HepG2 (cell line): ENCODE measurements around the gene UBAP1L. TPM values are rescaled to one million over a fixed set of nuclear protein-coding genes. Genes with fewer than 3 reads are reported as not detected.

ENCODE experiments used
- ATAC-seq: fragments of 200-7000 bp; cut with Tn5 transposase; 3 replicates; pipeline ENCODE4 v1.9.1; 2020; ENCODE audit warnings: mild to moderate bottlenecking, moderate library complexity
- BruUV-seq: library from RNA; stranded (reverse); fragments of 400-500 nt; replicated peaks from 2 replicates; lab custom pipeline; 2021; lab: Mats Ljungman, UMichigan
- CTCF ChIA-PET: fragments of 300-600 bp; formaldehyde crosslinking; extraction: SDS; loops from one replicate; lab custom pipeline; 2021; ENCODE audit warnings: low total read pairs, inconsistent platforms, low intra/inter-chr PET ratio; lab: Yijun Ruan, JAX
- POLR2A ChIA-PET: fragments of 350-600 bp; sonication (Branson Sonifier 250); formaldehyde crosslinking; loops from one replicate; lab custom pipeline; 2020; ENCODE audit warnings: antibody characterized with exemption, inconsistent platforms; lab: Yijun Ruan, JAX
- DNase-seq: peaks from one replicate; pipeline ENCODE4 v3.0.0-alpha.2; 2015; ENCODE audit warnings: low spot score
- FAIRE-seq: peaks from 3 replicates; lab custom pipeline; 2011; peaks lifted over from hg19 to GRCh38; lab: Jason Lieb, UNC
- H2AFZ ChIP-seq: one replicate; pipeline ENCODE4 v1.6.1; 2011; ENCODE audit warnings: low read length, inconsistent platforms
- H3K27ac ChIP-seq: fragments of 300-600 bp; 3 replicates; pipeline ENCODE4 v1.8.0; 2011; ENCODE audit warnings: mixed run types, mild to moderate bottlenecking, mixed read lengths, low read length, inconsistent platforms; ENCODE audit not compliant: insufficient read depth; ENCODE audit errors: extremely low read length
- H3K27me3 ChIP-seq, 2 experiments: fragments of 200-600 bp in 1 of 2; 2 replicates in 1 of 2; 3 replicates in 1 of 2; pipeline versions ENCODE4 v1.6.0 to v1.8.0; 2011; ENCODE audit warnings: low read length in 2 of 2, mild to moderate bottlenecking in 2 of 2, moderate library complexity in 2 of 2, inconsistent platforms in 1 of 2; ENCODE audit not compliant: insufficient read depth in 2 of 2, control insufficient read depth in 1 of 2
- H3K36me3 ChIP-seq, 2 experiments: fragments of 200-600 bp in 1 of 2; replicated peaks in 1 of 2; 2 replicates in 1 of 2; 3 replicates in 1 of 2; pipeline versions ENCODE4 v1.5.1 to v1.8.0; 2011; ENCODE audit warnings: low read length in 2 of 2, inconsistent platforms in 1 of 2; ENCODE audit not compliant: insufficient read depth in 2 of 2, control insufficient read depth in 1 of 2
- H3K4me1 ChIP-seq: 2 replicates; pipeline ENCODE4 v1.5.1; 2012; ENCODE audit warnings: low read length, inconsistent platforms; ENCODE audit not compliant: insufficient read depth
- H3K4me2 ChIP-seq: 2 replicates; pipeline ENCODE4 v1.6.0; 2011; ENCODE audit warnings: low read depth, low read length, inconsistent platforms
- H3K4me3 ChIP-seq, 3 experiments: fragments of 200-600 bp in 1 of 3; sonication (generic), shearing (Covaris generic) in 1 of 3; replicated peaks in 1 of 3; 2 replicates each; pipeline ENCODE4 v1.5.1; 2011 to 2016; ENCODE audit warnings: low read length in 3 of 3, inconsistent platforms in 2 of 3, low read depth in 2 of 3, mild to moderate bottlenecking in 2 of 3, control low read depth in 1 of 3, mixed read lengths in 1 of 3; ENCODE audit not compliant: insufficient read depth in 1 of 3
- H3K79me2 ChIP-seq: one replicate; pipeline ENCODE4 v1.6.1; 2011; ENCODE audit warnings: low read length, inconsistent platforms; ENCODE audit not compliant: insufficient read depth
- H3K9ac ChIP-seq: 2 replicates; pipeline ENCODE4 v1.6.0; 2011; ENCODE audit warnings: mild to moderate bottlenecking, low read depth, low read length, inconsistent platforms; ENCODE audit not compliant: insufficient read depth
- H3K9me3 ChIP-seq: 2 replicates; pipeline ENCODE4 v1.5.1; 2012; ENCODE audit warnings: mild to moderate bottlenecking, low read length
- H4K20me1 ChIP-seq: 2 replicates; pipeline ENCODE4 v1.6.0; 2011; ENCODE audit warnings: inconsistent platforms, mild to moderate bottlenecking, low read length, moderate library complexity; ENCODE audit not compliant: insufficient read depth
- EP300 ChIP-seq, 3 experiments: sonication (generic) in 1 of 3; formaldehyde crosslinking in 1 of 3; IDR thresholded peaks; 2 replicates each; pipeline versions ENCODE4 v1.5.1 to v1.6.1; 2011 to 2020; ENCODE audit warnings: low read depth in 2 of 3, low read length in 2 of 3, borderline replicate concordance in 1 of 3, improper control_type of control experiment in 1 of 3, mild to moderate bottlenecking in 1 of 3, missing genetic modification reagents in 1 of 3, moderate library complexity in 1 of 3
- FOSL2 ChIP-seq: sonication (generic); formaldehyde crosslinking; IDR thresholded peaks from 2 replicates; pipeline ENCODE4 v1.4.0; 2020; ENCODE audit warnings: missing genetic modification reagents
- HNF4A ChIP-seq: sonication (generic); formaldehyde crosslinking; IDR thresholded peaks from 2 replicates; pipeline ENCODE4 v1.4.0; 2020; ENCODE audit warnings: missing genetic modification reagents
- NFE2L2 ChIP-seq: fragments of 150-350 bp; IDR thresholded peaks from 2 replicates; pipeline ENCODE4 v1.6.1; 2014; ENCODE audit warnings: low read length
- NFKB2 ChIP-seq: sonication (generic); formaldehyde crosslinking; IDR thresholded peaks from 2 replicates; pipeline ENCODE4 v1.4.0; 2020; ENCODE audit warnings: missing genetic modification reagents, borderline replicate concordance
- SAP130 ChIP-seq: IDR thresholded peaks from 2 replicates; pipeline ENCODE4 v1.6.1; 2016; ENCODE audit warnings: low read depth
- TBX3 ChIP-seq: fragments of 450-650 bp; IDR thresholded peaks from 2 replicates; pipeline ENCODE4 v1.6.1; 2017; ENCODE audit warnings: antibody characterized with exemption, mild to moderate bottlenecking, inconsistent platforms, borderline replicate concordance
- TEAD3 ChIP-seq: optimal IDR thresholded peaks from 2 replicates; pipeline ENCODE3; 2016; ENCODE audit warnings: borderline replicate concordance
- TFAP4 ChIP-seq: sonication (generic); IDR thresholded peaks from 2 replicates; pipeline ENCODE4 v1.6.1; 2016; ENCODE audit warnings: low read depth, borderline replicate concordance
- ZKSCAN5 ChIP-seq: sonication (generic); formaldehyde crosslinking; IDR thresholded peaks from 2 replicates; pipeline ENCODE4 v1.5.1; 2020; ENCODE audit warnings: mild to moderate bottlenecking, missing genetic modification reagents
- ZNF335 ChIP-seq: sonication (generic); formaldehyde crosslinking; IDR thresholded peaks from 2 replicates; pipeline ENCODE4 v1.4.0; 2020; ENCODE audit warnings: missing genetic modification reagents
- WGBS: methylation state at CpG from one replicate; pipeline ENCODE4 v1.1.6; 2017; ENCODE audit warnings: low lambda C conversion rate; 5-methylcytosine and 5-hydroxymethylcytosine counted together
- in situ Hi-C: cut with HindIII; loops from 2 replicates; pipeline ENCODE4 v1.10.0; 2017; ENCODE audit warnings: low pct_unique_long_range_greater_than_20kb; ENCODE audit not compliant: extremely low pct_ligation_motif_present
- intact Hi-C: fragments of 100-400 bp; cut with micrococcal nuclease; formaldehyde crosslinking; loops from one replicate; pipeline ENCODE4 v1.10.0; 2022; ENCODE audit not compliant: unreplicated experiment
- polyA plus RNA-seq, 8 experiments: library from polyadenylated mRNA; depleted of rRNA in 3 of 8; stranded (reverse) in 7 of 8; unstranded in 1 of 8; fragments of >200 nt; fragmentation: Illumina TruSeq in 4 of 8; extraction: Trizol in 4 of 8; gene quantifications; 2 replicates each; pipeline versions ENCODE4 v1.2.1 to v1.2.3, GENCODE V29; 2011 to 2016; ENCODE audit warnings: low read depth in 4 of 8, missing spikeins in 1 of 8, mixed read lengths in 1 of 8; ENCODE audit not compliant: insufficient read depth in 1 of 8
- total RNA-seq, 5 experiments: library from RNA; depleted of rRNA; stranded (reverse); fragments of >200 nt; fragmentation: Illumina TruSeq; extraction: Trizol; gene quantifications; 2 replicates each; pipeline ENCODE4 v1.2.3, GENCODE V29; 2016; ENCODE audit warnings: low read depth in 1 of 5

Gene UBAP1L
- total and polyA plus RNA-seq, 2 of the 13 experiments (the other 11 are each of a cell fraction or from before 2014, with no cell fraction given) = 0.86 to 1.4 TPM

- FAIRE-seq = no peak
Observed at GRCh38 chr15:65084500-65085206, 30.3 kb downstream of the UBAP1L start.

More at GRCh38 chr15:65084500-65085206, 30.3 kb downstream of the UBAP1L start:
- ChIA-PET POLR2A (interaction anchor here (0.5 to 1.8 kb wide), 4 partner anchors 11 to 39 kb away, joined by 3 to 6 read pairs (median 4); partner anchors contain the start of gene SLC51B), CTCF (interaction anchor here (2.8 to 6.7 kb wide), 3 partner anchors 29 to 51 kb away, joined by 10 to 54 read pairs (median 34); no protein-coding TSS in a partner anchor)
- ATAC-seq (no peak), DNase-seq (peak; percentile 49)
- TF ChIP-seq NFE2L2 (peak; percentile 29; the same call in 1 of the 2 replicates), TBX3 (peak; percentile 35; the same call in 1 of the 2 replicates), TEAD3 (peak; percentile 12), HNF4A (CRISPR knock-in tag) (0 out of 2 replicates have a peak, but pooled peaks have one; percentile 25), ZKSCAN5 (CRISPR knock-in tag) (no peak), EP300 (IDR thresholded peaks at IDR 0.05; ENCODE audit: low read depth in 2 of 2, low read length in 2 of 2) (no peak), EP300 (CRISPR knock-in tag; IDR thresholded peaks at IDR 0.05; ENCODE audit: borderline replicate concordance) (0 out of 2 replicates have a peak, but pooled peaks have one; percentile 31), TFAP4 (peak; percentile 27; the same call in 1 of the 2 replicates), SAP130 (CRISPR knock-in tag) (peak; percentile 31; the same call in 1 of the 2 replicates), ZNF335 (CRISPR knock-in tag) (no peak), FOSL2 (CRISPR knock-in tag) (peak; percentile 86), NFKB2 (no peak)
- H4K20me1 ChIP-seq = no peaks in the 10 kb centered on the region
- H3K27ac ChIP-seq = no peak overlapping the region
- 29% methylated on average over 4 of the region's 7 CpGs for WGBS
- H3K27me3 ChIP-seq = peaks cover 0 to 21% of the 10 kb centered on the region in 2 experiments; a peak in 2 of 5 replicates
- H3K4me1 ChIP-seq = peaks cover 98% of the 10 kb centered on the region
- in situ Hi-C loops = loop anchor here (5.0 to 10.0 kb wide), 2 partner anchors 32 to 50 kb away; no protein-coding TSS in a partner anchor
- no peak overlapping the region for H3K4me2 ChIP-seq
- H3K9me3 ChIP-seq = no peaks in the 10 kb centered on the region
- intact Hi-C loops = no loop called here
- no peak overlapping the region for H2AFZ ChIP-seq
- H3K4me3 ChIP-seq = no peak overlapping the region
- no peaks in the 10 kb centered on the region for H3K36me3 ChIP-seq
- no peak overlapping the region for H3K9ac ChIP-seq
- no peaks in the 10 kb centered on the region for H3K79me2 ChIP-seq
- BruUV-seq = no TSS peak
